ENCODE data around the gene CDADC1.

DNA sequence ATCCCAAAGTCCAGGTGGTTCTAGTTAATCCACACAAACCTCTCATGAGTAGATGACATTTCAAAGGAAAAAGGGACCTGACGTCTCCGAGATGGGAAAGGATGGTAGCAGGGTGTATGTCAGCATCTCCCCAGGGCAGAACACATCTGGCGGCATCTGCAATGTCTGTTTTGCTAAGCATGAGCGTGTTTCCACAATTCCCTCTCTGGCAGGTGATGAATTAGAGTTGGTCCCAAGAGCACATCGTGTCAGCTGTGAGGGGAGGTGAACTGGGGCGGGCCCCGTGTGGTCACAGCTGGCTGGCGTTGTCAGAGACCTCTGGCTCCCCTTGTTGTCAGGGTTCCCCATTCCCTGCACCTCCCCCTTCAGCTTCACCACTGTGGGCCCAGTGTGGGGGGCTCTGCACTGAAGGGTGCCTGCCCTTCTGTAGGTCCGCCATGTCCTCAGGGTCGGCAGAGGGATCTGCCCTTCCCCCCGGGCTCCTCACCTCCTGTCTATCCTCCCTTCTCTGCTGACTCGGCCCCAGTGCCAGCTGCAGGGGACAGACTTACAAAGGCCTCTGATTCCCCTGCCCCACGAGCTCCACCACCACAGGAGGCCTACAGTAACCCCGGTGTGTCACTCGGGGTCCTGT, 58.2 kb downstream of the CDADC1 start:
- TF ChIP-seq POLR2AphosphoS5 (IDR thresholded peaks at IDR 0.05; ENCODE audit: low read depth, low read length) (no peak), REST (IDR thresholded peaks at IDR 0.05; ENCODE audit: insufficient read depth in 1 of 2, low read depth in 2 of 2, low read length in 2 of 2) (no peak), TAF1 (IDR thresholded peaks at IDR 0.05; ENCODE audit: borderline replicate concordance, insufficient read depth, low read length) (no peak), FOXP2 (optimal IDR thresholded peaks at IDR 0.05; ENCODE audit: borderline replicate concordance, extremely low read depth, extremely low read length, insufficient read depth) (no peak), SIN3A (IDR thresholded peaks at IDR 0.05; ENCODE audit: borderline replicate concordance, insufficient read depth, low read length) (no peak)
